Loucy (cell line): Measurements from ENCODE around the gene CBX2.

Source experiments
- H2AFZ ChIP-seq: fragments of 200-600 bp; sonication (generic); 2 replicates; pipeline ENCODE4 v1.6.0; 2016; ENCODE audit warnings: antibody characterized with exemption, mild to moderate bottlenecking, low read length, moderate library complexity
- H3F3A ChIP-seq: fragments of 200-600 bp; 2 replicates; pipeline ENCODE4 v1.6.0; 2016; ENCODE audit warnings: antibody characterized with exemption, low read depth, mild to moderate bottlenecking
- H3K27me3 ChIP-seq: fragments of 200-600 bp; sonication (generic); 2 replicates; pipeline ENCODE4 v1.6.1; 2014; ENCODE audit warnings: low read length, mild to moderate bottlenecking; ENCODE audit not compliant: insufficient read depth, poor library complexity, severe bottlenecking
- H3K36me3 ChIP-seq: fragments of 200-600 bp; sonication (generic); 2 replicates; pipeline ENCODE4 v1.6.1; 2016; ENCODE audit warnings: low read length; ENCODE audit not compliant: insufficient read depth
- H3K4me1 ChIP-seq: fragments of 200-600 bp; sonication (generic); 2 replicates; pipeline ENCODE4 v1.5.1; 2014; ENCODE audit warnings: low read length, mild to moderate bottlenecking; ENCODE audit not compliant: insufficient read depth, poor library complexity, severe bottlenecking
- H3K4me2 ChIP-seq: fragments of 200-600 bp; sonication (generic); 2 replicates; pipeline ENCODE4 v1.6.0; 2014; ENCODE audit warnings: antibody characterized with exemption, low read length, low read depth, mild to moderate bottlenecking; ENCODE audit not compliant: poor library complexity, severe bottlenecking
- H3K4me3 ChIP-seq: fragments of 200-600 bp; sonication (generic); 2 replicates; pipeline ENCODE4 v1.5.1; 2014; ENCODE audit warnings: low read length, mild to moderate bottlenecking, mixed read lengths; ENCODE audit not compliant: poor library complexity, severe bottlenecking
- H3K79me2 ChIP-seq: fragments of 200-600 bp; sonication (generic); 2 replicates; pipeline ENCODE4 v1.6.1; 2014; ENCODE audit warnings: low read length; ENCODE audit not compliant: insufficient read depth
- H3K9ac ChIP-seq: fragments of 200-600 bp; sonication (generic); 2 replicates; pipeline ENCODE4 v1.6.0; 2014; ENCODE audit warnings: mild to moderate bottlenecking, low read depth, low read length, moderate library complexity; ENCODE audit not compliant: poor library complexity, severe bottlenecking
- H3K9me2 ChIP-seq: fragments of 200-600 bp; sonication (generic); replicated peaks from 2 replicates; pipeline ENCODE4 v1.6.1; 2016; ENCODE audit warnings: low read depth, low read length, mixed read lengths
- H3K9me3 ChIP-seq: fragments of 200-600 bp; sonication (generic); 2 replicates; pipeline ENCODE4 v1.6.1; 2014; ENCODE audit warnings: mild to moderate bottlenecking, antibody characterized with exemption, low read length, low read depth; ENCODE audit not compliant: insufficient read depth
- H4K20me1 ChIP-seq: fragments of 200-600 bp; sonication (generic); 2 replicates; pipeline ENCODE4 v1.6.0; 2014; ENCODE audit warnings: antibody characterized with exemption, low read length, mild to moderate bottlenecking; ENCODE audit not compliant: insufficient read depth, poor library complexity, severe bottlenecking
- CTCF ChIP-seq: fragments of 200-600 bp; sonication (generic); conservative IDR thresholded peaks from 2 replicates; pipeline ENCODE4 v1.5.1; 2014; ENCODE audit warnings: mild to moderate bottlenecking, antibody characterized with exemption, low read length
- EZH2phosphoT487 ChIP-seq: fragments of 200-600 bp; IDR thresholded peaks from 2 replicates; pipeline ENCODE4 v1.6.1; 2018; ENCODE audit warnings: antibody characterized with exemption, mild to moderate bottlenecking, moderate library complexity, borderline replicate concordance

Gene CBX2

GRCh38 chr17:79790805-79791734 is 13.1 kb downstream of the CBX2 start:
- Histone ChIP-seq H3K4me1 (peaks cover 42% of the 10 kb centered on the region), H3K9me2 (no peaks in the 10 kb centered on the region), H3K79me2 (peaks cover 61% of the 10 kb centered on the region), H3K27me3 (no peaks in the 10 kb centered on the region), H3F3A (peaks cover 13% of the 10 kb centered on the region; the same call in 1 of the 2 replicates), H4K20me1 (peaks cover 39% of the 10 kb centered on the region), H3K4me2 (peak overlapping the region; percentile 87), H3K9me3 (no peaks in the 10 kb centered on the region), H3K4me3 (peak overlapping the region; percentile 78), H3K36me3 (peaks cover 8% of the 10 kb centered on the region; the same call in 1 of the 2 replicates), H2AFZ (no peak overlapping the region), H3K9ac (peak overlapping the region; percentile 83)
- TF ChIP-seq EZH2phosphoT487 (no peak), CTCF (no peak)

GRCh38 chr17:79791735-79792161 is 13.8 kb downstream of the CBX2 start:
- no peaks in the 10 kb centered on the region for H3K9me3 ChIP-seq
- no peaks in the 10 kb centered on the region for H3K9me2 ChIP-seq
- H3F3A ChIP-seq: peaks cover 13% of the 10 kb centered on the region; the same call in 1 of the 2 replicates
- H3K4me1 ChIP-seq: peaks cover 46% of the 10 kb centered on the region
- no peak overlapping the region for H2AFZ ChIP-seq
- no peaks in the 10 kb centered on the region for H3K27me3 ChIP-seq
- peaks cover 8% of the 10 kb centered on the region; the same call in 1 of the 2 replicates for H3K36me3 ChIP-seq
- no peak for TF ChIP-seq CTCF
- TF ChIP-seq EZH2phosphoT487: no peak
- peak overlapping the region; percentile 78 for H3K4me3 ChIP-seq
- H3K79me2 ChIP-seq: peaks cover 62% of the 10 kb centered on the region
- H3K9ac ChIP-seq: peak overlapping the region; percentile 83
- H4K20me1 ChIP-seq: peaks cover 40% of the 10 kb centered on the region
- peak overlapping the region; percentile 87 for H3K4me2 ChIP-seq

DNA sequence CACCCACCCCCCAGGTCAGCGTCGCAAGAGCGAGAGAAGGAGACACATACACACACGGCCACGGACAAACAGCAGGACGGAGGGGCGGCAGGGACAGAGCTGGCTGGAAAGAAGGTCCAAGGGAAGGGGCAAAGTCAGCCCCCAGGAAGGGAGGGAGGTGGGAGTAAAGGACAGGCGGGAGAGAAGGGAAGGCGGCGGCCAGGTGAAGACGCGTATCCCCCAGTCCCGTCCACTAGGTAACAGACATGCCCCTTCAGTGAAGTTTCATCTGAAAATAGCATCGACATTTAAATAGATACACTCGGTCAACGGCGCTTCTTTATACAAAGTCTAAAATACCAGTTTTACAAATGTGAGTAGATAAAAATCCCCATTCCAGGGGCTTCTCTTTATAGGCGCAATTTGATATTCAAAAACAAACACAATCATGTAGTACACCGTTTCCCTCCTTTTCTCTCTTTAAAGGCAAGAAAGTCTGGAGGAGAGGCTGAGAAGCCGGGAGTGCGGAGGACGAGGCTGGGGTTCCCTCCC is 14.5 kb downstream of the CBX2 start:
- Histone ChIP-seq H2AFZ (no peak overlapping the region), H3F3A (peaks cover 13% of the 10 kb centered on the region; the same call in 1 of the 2 replicates), H3K4me2 (peak overlapping the region; percentile 87), H3K36me3 (peaks cover 8% of the 10 kb centered on the region; the same call in 1 of the 2 replicates), H3K9me2 (no peaks in the 10 kb centered on the region), H3K4me1 (peaks cover 46% of the 10 kb centered on the region), H3K9me3 (no peaks in the 10 kb centered on the region), H3K27me3 (no peaks in the 10 kb centered on the region), H3K79me2 (peaks cover 63% of the 10 kb centered on the region), H3K4me3 (peak overlapping the region; percentile 78), H3K9ac (peak overlapping the region; percentile 83), H4K20me1 (peaks cover 37% of the 10 kb centered on the region)
- TF ChIP-seq CTCF (no peak), EZH2phosphoT487 (no peak)
